Psoas muscle (tissue), 8 donors: ENCODE results near the gene SGCE. TPM values are rescaled to one million over a fixed set of nuclear protein-coding genes. Genes with fewer than 3 reads are reported as not detected.

ENCODE experiments used
- ATAC-seq, 4 donors: fragments of 200-7000 bp; cut with Tn5 transposase; one replicate each; pipeline ENCODE4 v1.9.1; 2020; ENCODE audit warnings: moderate library complexity in 3 of 4, mild to moderate bottlenecking in 2 of 4
- DNase-seq, 2 donors: peaks; one replicate each; pipeline ENCODE4 v3.0.0-alpha.2; 2020
- H3K27ac ChIP-seq: fragments of 200-600 bp; one replicate; pipeline ENCODE4 v1.8.0; 2022
- H3K27me3 ChIP-seq, 3 donors: fragments of 200-600 bp in 1 of 3; one replicate each; pipeline versions ENCODE4 v1.6.1 to v1.8.0; 2013 to 2022; ENCODE audit warnings: low read length in 2 of 3, mild to moderate bottlenecking in 2 of 3, moderate library complexity in 1 of 3; ENCODE audit not compliant: insufficient read depth in 3 of 3
- H3K36me3 ChIP-seq, 2 donors: fragments of 200-600 bp in 1 of 2; one replicate each; pipeline versions ENCODE4 v1.6.1 to v1.8.0; 2013 to 2022; ENCODE audit warnings: low read depth in 1 of 2, mild to moderate bottlenecking in 1 of 2, moderate library complexity in 1 of 2; ENCODE audit not compliant: insufficient read depth in 1 of 2
- H3K4me1 ChIP-seq: fragments of 200-600 bp; one replicate; pipeline ENCODE4 v1.8.0; 2022
- H3K4me3 ChIP-seq: fragments of 200-600 bp; one replicate; pipeline ENCODE4 v1.8.0; 2022; ENCODE audit warnings: mild to moderate bottlenecking
- H3K9me3 ChIP-seq: fragments of 200-600 bp; one replicate; pipeline ENCODE4 v1.8.0; 2022
- WGBS, 3 donors: extraction: QIAGEN DNeasy Blood & Tissue Kit; methylation state at CpG; one replicate each; pipeline versions ENCODE4 v1.1.6 to v1.1.7; 2013; 5-methylcytosine and 5-hydroxymethylcytosine counted together
- intact Hi-C, 2 donors: fragments of 100-400 bp; cut with DNase I; formaldehyde crosslinking; loops; one replicate each; pipeline versions ENCODE4 v1.11.0 to v1.14.2; 2022
- polyA plus RNA-seq, 3 donors: library from polyadenylated mRNA; stranded (reverse); fragments of 200-250 nt; gene quantifications; one replicate each; pipeline ENCODE4 v1.2.3, GENCODE V29; 2013
- total RNA-seq, 4 donors: library from RNA; stranded (reverse); fragmentation: NEBNext Ultra II Directional in 2 of 4; extraction: Animal tissue kit (Norgen Biotek cat#: 25700) in 2 of 4; gene quantifications; one replicate each; pipeline versions ENCODE4 v1.2.1 to v1.2.4, GENCODE V29; 2021 to 2023
- TF ChIP-seq, protein P1 (sequence below): fragments of 200-600 bp; IDR thresholded peaks from one replicate; pipeline ENCODE4 v1.8.0; 2022; ENCODE audit warnings: antibody characterized with exemption
- donor health status: healthy with polysubstance abuse.
- donor health status: DM: no; HTN: no; CAD: no; lungs with moderate emphysema.
- donor health status: Bipolar disorder and iron deficiency.
- donor health status: healthy.
- donor health status: DM: yes; HTN: yes; CAD: no.
- donor health status: DM: no; HTN: no; CAD: no.
- donor health status: DM: no; HTN: no; CAD: no.
- donor health status: DM: yes; HTN: yes; CAD: no.

The SGCE gene
- total and polyA plus RNA-seq, 7 donors = 3.9 to 13.0 (median 6.1) TPM

DNA sequence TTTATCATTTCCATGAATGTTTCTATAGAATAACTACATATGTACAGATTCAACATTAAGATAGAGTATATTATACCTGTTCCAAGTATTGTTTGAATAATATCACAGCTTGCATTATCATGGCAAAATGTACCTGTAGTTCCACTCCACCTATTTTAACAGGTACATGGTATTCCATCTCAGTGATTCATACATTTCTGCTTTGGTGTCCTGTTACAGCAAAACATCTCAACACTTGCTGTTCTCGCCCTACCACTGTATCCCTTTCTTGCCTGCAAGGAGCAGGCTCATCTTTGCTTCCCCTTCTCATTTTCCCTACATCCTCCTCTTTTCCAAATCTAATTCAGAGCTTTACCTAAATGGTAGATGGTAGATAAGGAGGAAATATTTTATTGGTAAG is 27.1 kb upstream of the SGCE start:
- H3K27ac ChIP-seq = no peak overlapping the region
- no peaks in the 10 kb centered on the region for H3K9me3 ChIP-seq
- no peaks in the 10 kb centered on the region for H3K36me3 ChIP-seq
- DNase-seq = no peak
- TF ChIP-seq, protein P1, sequence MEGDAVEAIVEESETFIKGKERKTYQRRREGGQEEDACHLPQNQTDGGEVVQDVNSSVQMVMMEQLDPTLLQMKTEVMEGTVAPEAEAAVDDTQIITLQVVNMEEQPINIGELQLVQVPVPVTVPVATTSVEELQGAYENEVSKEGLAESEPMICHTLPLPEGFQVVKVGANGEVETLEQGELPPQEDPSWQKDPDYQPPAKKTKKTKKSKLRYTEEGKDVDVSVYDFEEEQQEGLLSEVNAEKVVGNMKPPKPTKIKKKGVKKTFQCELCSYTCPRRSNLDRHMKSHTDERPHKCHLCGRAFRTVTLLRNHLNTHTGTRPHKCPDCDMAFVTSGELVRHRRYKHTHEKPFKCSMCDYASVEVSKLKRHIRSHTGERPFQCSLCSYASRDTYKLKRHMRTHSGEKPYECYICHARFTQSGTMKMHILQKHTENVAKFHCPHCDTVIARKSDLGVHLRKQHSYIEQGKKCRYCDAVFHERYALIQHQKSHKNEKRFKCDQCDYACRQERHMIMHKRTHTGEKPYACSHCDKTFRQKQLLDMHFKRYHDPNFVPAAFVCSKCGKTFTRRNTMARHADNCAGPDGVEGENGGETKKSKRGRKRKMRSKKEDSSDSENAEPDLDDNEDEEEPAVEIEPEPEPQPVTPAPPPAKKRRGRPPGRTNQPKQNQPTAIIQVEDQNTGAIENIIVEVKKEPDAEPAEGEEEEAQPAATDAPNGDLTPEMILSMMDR = no peak
- no peak overlapping the region for H3K4me3 ChIP-seq
- ATAC-seq = no peak
- H3K27me3 ChIP-seq = no peaks in the 10 kb centered on the region
- no peaks in the 10 kb centered on the region for H3K4me1 ChIP-seq
- WGBS, 3 donors = 85 to 97% (median 90%) methylated on average over 1 of the region's 1 CpG
- intact Hi-C loops = no loop called here

DNA sequence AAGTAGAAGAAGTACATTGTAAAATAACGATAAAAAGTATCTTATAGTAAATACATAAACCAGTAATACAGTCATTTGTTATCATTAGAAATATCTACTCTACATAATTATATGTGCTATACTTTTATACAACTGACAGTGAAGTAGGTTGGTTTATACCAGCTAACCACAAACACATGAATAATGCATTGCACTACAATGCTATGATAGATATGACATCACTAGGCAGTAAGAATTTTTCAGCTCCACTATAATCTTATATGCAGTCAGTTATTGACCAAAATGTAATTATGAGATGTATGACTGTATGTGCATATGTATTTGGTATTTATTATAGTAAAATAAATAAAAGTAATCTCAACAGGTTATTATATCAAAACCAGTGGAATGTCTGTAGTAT is 23.4 kb upstream of the SGCE start:
- no peak overlapping the region for H3K4me3 ChIP-seq
- intact Hi-C loops = no loop called here
- no peaks in the 10 kb centered on the region for H3K4me1 ChIP-seq
- no peaks in the 10 kb centered on the region for H3K9me3 ChIP-seq
- no peaks in the 10 kb centered on the region for H3K36me3 ChIP-seq
- no peak for ATAC-seq
- 97 to 100% (median 97%) methylated on average over 1 of the region's 1 CpG for WGBS, 3 donors
- no peak for DNase-seq
- TF ChIP-seq, protein P1 = no peak
- no peak overlapping the region for H3K27ac ChIP-seq
- H3K27me3 ChIP-seq = no peaks in the 10 kb centered on the region

GRCh38 chr7:94676431-94676830 is 20.5 kb upstream of the SGCE start:
- no peaks in the 10 kb centered on the region for H3K4me1 ChIP-seq
- no peak overlapping the region for H3K27ac ChIP-seq
- ATAC-seq (no peak), DNase-seq (no peak)
- intact Hi-C loops = no loop called here
- no peaks in the 10 kb centered on the region for H3K36me3 ChIP-seq
- no peaks in the 10 kb centered on the region for H3K27me3 ChIP-seq
- H3K9me3 ChIP-seq = no peaks in the 10 kb centered on the region
- TF ChIP-seq, protein P1 = no peak
- 45 to 58% (median 45%) methylated on average over 3 of the region's 3 CpGs for WGBS, 3 donors
- no peak overlapping the region for H3K4me3 ChIP-seq

- H3K27me3 ChIP-seq = no peaks in the 10 kb centered on the region
- H3K4me3 ChIP-seq = no peak overlapping the region
- no peak for ATAC-seq
- H3K36me3 ChIP-seq = no peaks in the 10 kb centered on the region
- DNase-seq = no peak
- intact Hi-C loops = no loop called here
- H3K9me3 ChIP-seq = no peaks in the 10 kb centered on the region
- no peaks in the 10 kb centered on the region for H3K4me1 ChIP-seq
- WGBS, 3 donors = 97 to 99% (median 98%) methylated on average over 8 of the region's 8 CpGs
- no peak overlapping the region for H3K27ac ChIP-seq
- TF ChIP-seq, protein P1 = no peak
These were observed 19.4 kb upstream of the SGCE start for GRCh38 chr7:94675356-94675755.

DNA sequence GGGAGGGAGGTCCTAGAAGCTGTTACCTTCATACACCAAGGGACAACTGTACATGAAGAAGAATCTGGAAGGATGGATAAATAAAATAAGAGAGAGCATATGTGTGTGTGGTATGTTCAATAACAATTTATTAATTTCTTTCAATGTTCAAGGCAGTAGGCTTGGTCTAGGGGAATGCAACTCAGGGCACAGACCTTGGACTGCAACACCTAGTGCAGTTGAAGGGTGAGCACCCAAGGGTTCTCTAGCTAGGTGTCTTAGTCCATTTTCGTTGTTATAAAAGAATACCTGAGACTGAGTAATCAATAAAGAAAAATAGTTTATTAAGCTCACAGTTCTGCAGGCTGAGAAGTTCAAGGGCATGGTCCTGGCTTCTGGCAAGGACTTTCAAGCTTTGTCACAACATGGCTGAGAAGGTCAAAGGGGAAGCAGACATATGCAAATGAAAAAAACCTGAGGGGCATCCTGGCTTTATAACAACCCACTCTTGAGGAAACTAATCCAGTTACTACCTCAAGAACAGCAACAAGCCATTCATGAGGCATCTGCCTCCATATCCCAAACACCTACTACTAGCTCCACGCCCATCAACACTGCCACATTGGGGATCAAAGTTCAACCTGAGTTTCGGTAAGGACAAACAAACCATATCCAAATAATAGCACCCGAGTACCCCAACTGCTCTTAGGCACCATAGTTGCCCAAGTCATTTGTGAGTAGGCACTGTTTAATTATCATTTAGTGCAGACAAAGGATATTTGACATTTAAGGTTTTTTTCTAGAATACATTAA is 15.7 kb upstream of the SGCE start:
- 87 to 94% (median 90%) methylated on average over 4 of the region's 4 CpGs for WGBS, 3 donors
- DNase-seq = no peak
- ATAC-seq = no peak
- Histone ChIP-seq H3K27ac (no peak overlapping the region), H3K27me3 (no peaks in the 10 kb centered on the region), H3K4me3 (no peak overlapping the region), H3K9me3 (no peaks in the 10 kb centered on the region), H3K36me3 (no peaks in the 10 kb centered on the region), H3K4me1 (no peaks in the 10 kb centered on the region)
- intact Hi-C loops = no loop called here
- TF ChIP-seq, protein P1 = no peak
